Small intestine (tissue), 7 donors: Measurements from ENCODE around the gene ECHS1. TPM values are rescaled to one million over a fixed set of nuclear protein-coding genes. Genes with fewer than 3 reads are reported as not detected.
A peak's percentile ranks its signal among the peaks of the same experiment; 100 is the strongest.

ENCODE experiments used
- DNase-seq, 2 donors: peaks; one replicate each; pipeline versions ENCODE4 v3.0.0 to v3.0.0-alpha.2; 2013
- FAIRE-seq: peaks from 2 replicates; lab custom pipeline; 2012; peaks lifted over from hg19 to GRCh38; lab: Jason Lieb, UNC
- H3K27ac ChIP-seq, 3 donors: one replicate each; pipeline ENCODE4 v1.5.1; 2013; ENCODE audit warnings: low read length in 2 of 3, mild to moderate bottlenecking in 2 of 3, control low read depth in 1 of 3, inconsistent platforms in 1 of 3, low read depth in 1 of 3, moderate library complexity in 1 of 3
- H3K27me3 ChIP-seq, 3 donors: one replicate each; pipeline ENCODE4 v1.6.1; 2013; ENCODE audit warnings: low read length in 3 of 3, inconsistent platforms in 1 of 3; ENCODE audit not compliant: control insufficient read depth in 3 of 3, insufficient read depth in 3 of 3
- H3K36me3 ChIP-seq, 3 donors: one replicate each; pipeline ENCODE4 v1.6.1; 2013; ENCODE audit warnings: low read length in 3 of 3, inconsistent platforms in 1 of 3, low read depth in 1 of 3, mild to moderate bottlenecking in 1 of 3, moderate library complexity in 1 of 3; ENCODE audit not compliant: control insufficient read depth in 3 of 3, insufficient read depth in 2 of 3
- H3K4me1 ChIP-seq, 3 donors: one replicate each; pipeline ENCODE4 v1.6.1; 2013; ENCODE audit warnings: low read length in 2 of 3, inconsistent platforms in 1 of 3, low read depth in 1 of 3, mild to moderate bottlenecking in 1 of 3, moderate library complexity in 1 of 3; ENCODE audit not compliant: control insufficient read depth in 3 of 3, insufficient read depth in 2 of 3
- H3K4me3 ChIP-seq, 3 donors: one replicate each; pipeline ENCODE4 v1.5.1; 2013; ENCODE audit warnings: low read length in 3 of 3, control low read depth in 1 of 3, inconsistent platforms in 1 of 3, low read depth in 1 of 3, mild to moderate bottlenecking in 1 of 3, moderate library complexity in 1 of 3
- H3K9me3 ChIP-seq, 2 donors: one replicate each; pipeline ENCODE4 v1.6.1; 2013; ENCODE audit warnings: low read depth in 1 of 2, low read length in 1 of 2; ENCODE audit not compliant: control insufficient read depth in 2 of 2, insufficient read depth in 1 of 2
- WGBS, 3 donors: extraction: QIAGEN DNeasy Blood & Tissue Kit; methylation state at CpG; one replicate each; pipeline ENCODE4 v1.1.7; 2013; 5-methylcytosine and 5-hydroxymethylcytosine counted together
- polyA plus RNA-seq, 4 donors: library from polyadenylated mRNA; stranded (reverse) in 3 of 4; unstranded in 1 of 4; fragments of 200-250 nt in 3 of 4; fragments of 120-200 nt in 1 of 4; gene quantifications; one replicate each; pipeline versions ENCODE4 v1.2.1 to v1.2.3, GENCODE V29; 2013
- donor health status: healthy with polysubstance abuse.
- donor health status: control.
- donor health status: control.
- donor health status: Bipolar disorder and iron deficiency.
- donor health status: healthy.

Gene ECHS1
- polyA plus RNA-seq, 4 donors = 140 to 371 (median 225) TPM

GRCh38 chr10:133394064-133394663 is 21.0 kb upstream of the ECHS1 start, which contains the start of gene MTG1:
MTG1 (plus strand) TSS chr10:133394157; CDS start chr10:133394221, 64 bp downstream.
- WGBS, 3 donors = 0 to 1% (median 0%) methylated on average over 40 to 69 of the region's 69 CpGs
- Histone ChIP-seq H3K36me3 (peaks cover 0 to 52% (median 8%) of the 10 kb centered on the region in 3 donors), H3K4me3 (peak within 1 kb of the TSS; percentile 75 to 78 (median 75)), H3K27ac (peak within 1 kb of the TSS; percentile 78 to 94 (median 86)), H3K4me1 (peaks cover 0 to 2% (median 0%) of the 10 kb centered on the region in 3 donors), H3K9me3 (no peaks in the 10 kb centered on the region), H3K27me3 (no peaks in the 10 kb centered on the region)
- FAIRE-seq (no peak), DNase-seq (peak; percentile 95 to 97)

- peaks cover 0 to 47% (median 4%) of the 10 kb centered on the region in 3 donors for H3K36me3 ChIP-seq
- H3K4me3 ChIP-seq = peak overlapping the region; percentile 75 to 78 (median 75)
- no peaks in the 10 kb centered on the region for H3K9me3 ChIP-seq
- 35 to 37% (median 36%) methylated on average over 27 of the region's 27 CpGs for WGBS, 3 donors
- peak overlapping the region in 2 of 3 donors; percentile 18 to 86 for H3K27ac ChIP-seq
- no peaks in the 10 kb centered on the region for H3K27me3 ChIP-seq
- FAIRE-seq = no peak
- peaks cover 0 to 2% (median 0%) of the 10 kb centered on the region in 3 donors for H3K4me1 ChIP-seq
- no peak for DNase-seq
These were observed 20.4 kb upstream of the ECHS1 start for GRCh38 chr10:133393401-133394063.

- WGBS, 3 donors = 77 to 89% (median 80%) methylated on average over 10 to 12 of the region's 12 CpGs
- Histone ChIP-seq H3K27me3 (no peaks in the 10 kb centered on the region), H3K9me3 (no peaks in the 10 kb centered on the region), H3K4me1 (peaks cover 0 to 2% (median 0%) of the 10 kb centered on the region in 3 donors), H3K27ac (no peak overlapping the region), H3K4me3 (no peak overlapping the region), H3K36me3 (peaks cover 0 to 38% (median 2%) of the 10 kb centered on the region in 3 donors)
- no peak for DNase-seq
- FAIRE-seq = no peak
These were observed 18.8 kb upstream of the ECHS1 start for GRCh38 chr10:133391761-133392518.

- Histone ChIP-seq H3K36me3 (peaks cover 0 to 33% (median 2%) of the 10 kb centered on the region in 3 donors), H3K4me3 (no peak overlapping the region), H3K27ac (peak overlapping the region in 1 of 3 donors; percentile 92), H3K9me3 (no peaks in the 10 kb centered on the region), H3K4me1 (peaks cover 0 to 2% (median 0%) of the 10 kb centered on the region in 3 donors), H3K27me3 (no peaks in the 10 kb centered on the region)
- 94 to 98% (median 95%) methylated on average over 12 of the region's 12 CpGs for WGBS, 3 donors
- FAIRE-seq = no peak
- DNase-seq = no peak
These were observed 18.1 kb upstream of the ECHS1 start for GRCh38 chr10:133391249-133391635.

- FAIRE-seq (no peak), DNase-seq (no peak)
- Histone ChIP-seq H3K36me3 (peaks cover 0 to 27% (median 2%) of the 10 kb centered on the region in 3 donors), H3K27ac (peak overlapping the region in 2 of 3 donors; percentile 73 to 92), H3K9me3 (no peaks in the 10 kb centered on the region), H3K27me3 (no peaks in the 10 kb centered on the region), H3K4me1 (peaks cover 0 to 2% (median 0%) of the 10 kb centered on the region in 3 donors), H3K4me3 (no peak overlapping the region)
- 88 to 91% (median 89%) methylated on average over 19 of the region's 19 CpGs for WGBS, 3 donors
These were observed 17.6 kb upstream of the ECHS1 start for GRCh38 chr10:133390597-133391248.

- Histone ChIP-seq H3K36me3 (peaks cover 0 to 23% (median 7%) of the 10 kb centered on the region in 3 donors), H3K9me3 (no peaks in the 10 kb centered on the region), H3K27ac (peak overlapping the region in 2 of 3 donors; percentile 22 to 92), H3K4me3 (peak overlapping the region in 2 of 3 donors; percentile 12 to 24), H3K4me1 (peaks cover 0 to 2% (median 0%) of the 10 kb centered on the region in 3 donors), H3K27me3 (no peaks in the 10 kb centered on the region)
- no peak for FAIRE-seq
- peak in 1 of 2 donors; percentile 26 for DNase-seq
- WGBS, 3 donors = 68 to 78% (median 71%) methylated on average over 39 of the region's 39 CpGs
These were observed 16.0 kb upstream of the ECHS1 start for GRCh38 chr10:133388973-133389818.

- no peak for FAIRE-seq
- H3K27ac ChIP-seq = peak overlapping the region in 2 of 3 donors; percentile 64 to 92
- no peaks in the 10 kb centered on the region for H3K27me3 ChIP-seq
- 83 to 86% (median 85%) methylated on average over 17 of the region's 17 CpGs for WGBS, 3 donors
- no peak overlapping the region for H3K4me3 ChIP-seq
- peaks cover 0 to under 1% (median 0%) of the 10 kb centered on the region in 3 donors for H3K4me1 ChIP-seq
- peaks cover 0 to 30% (median 9%) of the 10 kb centered on the region in 3 donors for H3K36me3 ChIP-seq
- no peaks in the 10 kb centered on the region for H3K9me3 ChIP-seq
- DNase-seq = no peak
These were observed 15.2 kb upstream of the ECHS1 start for GRCh38 chr10:133388236-133388972.
